Coronary artery (tissue), 2 donors: Measurements from ENCODE around the gene LIPE.

Experiments
- DNase-seq: peaks from one replicate; pipeline ENCODE4 v3.0.0-alpha.2; 2017; ENCODE audit warnings: low spot score
- H3K27ac ChIP-seq, 2 donors: fragments of 200-600 bp; sonication (generic); one replicate each; pipeline ENCODE4 v1.5.1; 2016 to 2019
- H3K4me3 ChIP-seq: fragments of 200-600 bp; sonication (generic); 2 replicates; pipeline ENCODE4 v1.5.1; 2016; ENCODE audit warnings: mild to moderate bottlenecking, moderate library complexity
- CTCF ChIP-seq: fragments of 200-600 bp; sonication (generic); IDR thresholded peaks from one replicate; pipeline ENCODE4 v1.5.1; 2019; ENCODE audit warnings: antibody characterized with exemption

The LIPE gene

GRCh38 chr19:42419309-42419708 is 7.9 kb downstream of the LIPE start:
- no peak for TF ChIP-seq CTCF
- no peak for DNase-seq
- Histone ChIP-seq H3K4me3 (no peak overlapping the region), H3K27ac (peak overlapping the region in 1 of 2 donors; percentile 15)

- DNase-seq: no peak
- H3K27ac ChIP-seq: no peak overlapping the region
- no peak for TF ChIP-seq CTCF
- H3K4me3 ChIP-seq: no peak overlapping the region
Measured at GRCh38 chr19:42412661-42413076, 14.5 kb downstream of the LIPE start.

GRCh38 chr19:42412227-42412626 is 15.0 kb downstream of the LIPE start:
- DNase-seq: no peak
- TF ChIP-seq CTCF: no peak
- Histone ChIP-seq H3K4me3 (no peak overlapping the region), H3K27ac (no peak overlapping the region)

- no peak overlapping the region for H3K4me3 ChIP-seq
- no peak for DNase-seq
- no peak overlapping the region for H3K27ac ChIP-seq
- TF ChIP-seq CTCF: no peak
Measured at GRCh38 chr19:42411581-42412178, 15.5 kb downstream of the LIPE start.

GRCh38 chr19:42410371-42410770 is 16.8 kb downstream of the LIPE start:
- Histone ChIP-seq H3K27ac (no peak overlapping the region), H3K4me3 (no peak overlapping the region)
- TF ChIP-seq CTCF: no peak
- no peak for DNase-seq

- H3K4me3 ChIP-seq: no peak overlapping the region
- TF ChIP-seq CTCF: no peak
- H3K27ac ChIP-seq: no peak overlapping the region
- DNase-seq: no peak
Measured at GRCh38 chr19:42409477-42409876, 17.7 kb downstream of the LIPE start.

- no peak for DNase-seq
- TF ChIP-seq CTCF: no peak
- Histone ChIP-seq H3K4me3 (no peak overlapping the region), H3K27ac (no peak overlapping the region)
Measured at GRCh38 chr19:42407816-42408175, 19.4 kb downstream of the LIPE start.
